ENCODE measurements around the gene THUMPD3. TPM values are rescaled to one million over a fixed set of nuclear protein-coding genes. Genes with fewer than 3 reads are reported as not detected.
A peak's percentile ranks its signal among the peaks of the same experiment; 100 is the strongest.

The THUMPD3 gene
- total and polyA plus RNA-seq, 9 of the 15 experiments (the other 6 are each of a cell fraction or from before 2014, with no cell fraction given) = 58.3 to 132 (median 113) TPM

- TF ChIP-seq ARID4B (CRISPR knock-in tag; IDR thresholded peaks at IDR 0.05) = peak; percentile 78
- TF ChIP-seq CBX3 (IDR thresholded peaks at IDR 0.05; ENCODE audit: borderline replicate concordance in 1 of 2, low read length in 2 of 2) = 0 out of 3 replicates have a peak, but pooled peaks of 1 of the 2 experiments have one; percentile 40
- TF ChIP-seq YY1 (IDR thresholded peaks at IDR 0.05; ENCODE audit: borderline replicate concordance in 1 of 3, control insufficient read depth in 1 of 3, extremely low read depth in 1 of 3, insufficient read depth in 3 of 3, insufficient read length in 1 of 3, insufficient replicate concordance in 2 of 3, low read depth in 1 of 3, low read length in 2 of 3) = peak; percentile 41 to 94 (median 83)
- peak; percentile 40 for TF ChIP-seq SOX6 (IDR thresholded peaks at IDR 0.05)
- peak; percentile 37; the same call in 1 of the 2 replicates for TF ChIP-seq ATF7 (IDR thresholded peaks at IDR 0.05)
- TF ChIP-seq CHD1 (IDR thresholded peaks at IDR 0.05; ENCODE audit: low read length) = peak; percentile 62
- peak; percentile 47; the same call in 1 of the 2 replicates for TF ChIP-seq NFRKB (IDR thresholded peaks at IDR 0.05; ENCODE audit: low read depth)
- peak; percentile 34; the same call in 1 of the 2 replicates for TF ChIP-seq CXXC5 (CRISPR knock-in tag; IDR thresholded peaks at IDR 0.05)
- 0 out of 2 replicates have a peak, but pooled peaks have one; percentile 46 for TF ChIP-seq FOXJ2 (tag; IDR thresholded peaks at IDR 0.05)
- TF ChIP-seq CEBPG (CRISPR knock-in tag; IDR thresholded peaks at IDR 0.05) = no peak
- peak in 1 of 2 experiments; percentile 50; a peak in 1 of 4 replicates for TF ChIP-seq CEBPG (tag; conservative IDR thresholded peaks at IDR 0.05 in 1 of 2, IDR thresholded peaks at IDR 0.05 in 1 of 2)
- no peak for TF ChIP-seq LEF1 (IDR thresholded peaks at IDR 0.05)
- 0 out of 2 replicates have a peak, but pooled peaks have one; percentile 11 for TF ChIP-seq ZBTB33 (CRISPR knock-in tag; IDR thresholded peaks at IDR 0.05)
- peak; percentile 8; the same call in 1 of the 2 replicates for TF ChIP-seq PKNOX1 (IDR thresholded peaks at IDR 0.05)
- TF ChIP-seq TAF7 (tag; IDR thresholded peaks at IDR 0.05) = peak; percentile 56
- no peak for TF ChIP-seq ATF1 (CRISPR knock-in tag; IDR thresholded peaks at IDR 0.05)
- peak; percentile 17; the same call in 1 of the 2 replicates for TF ChIP-seq ATF1 (tag; IDR thresholded peaks at IDR 0.05)
- TF ChIP-seq DACH1 (IDR thresholded peaks at IDR 0.05; ENCODE audit: partially characterized antibody) = peak; percentile 66
- 0 out of 2 replicates have a peak, but pooled peaks have one; percentile 44 for TF ChIP-seq GATAD2A (IDR thresholded peaks at IDR 0.05)
- TF ChIP-seq GABPA (tag; conservative IDR thresholded peaks at IDR 0.05; ENCODE audit: low read depth) = no peak
- TF ChIP-seq CCAR2 (IDR thresholded peaks at IDR 0.05; ENCODE audit: low read depth, low read length) = no peak
- peak; percentile 19 for TF ChIP-seq HNRNPLL (IDR thresholded peaks at IDR 0.05; ENCODE audit: low read depth, low read length, poor library complexity, severe bottlenecking)
- no peak for TF ChIP-seq SMAD1 (IDR thresholded peaks at IDR 0.05; ENCODE audit: low read depth, low read length, partially characterized antibody)
These were observed 36.9 kb downstream of the THUMPD3 start (continued) for GRCh38 chr3:9399746-9400145.
